ENCODE results near the gene SNAPC1. TPM values are rescaled to one million over a fixed set of nuclear protein-coding genes. Genes with fewer than 3 reads are reported as not detected.

SNAPC1 gene
- total RNA-seq, 2 donors from 2014 or later: 8.8 TPM

DNA sequence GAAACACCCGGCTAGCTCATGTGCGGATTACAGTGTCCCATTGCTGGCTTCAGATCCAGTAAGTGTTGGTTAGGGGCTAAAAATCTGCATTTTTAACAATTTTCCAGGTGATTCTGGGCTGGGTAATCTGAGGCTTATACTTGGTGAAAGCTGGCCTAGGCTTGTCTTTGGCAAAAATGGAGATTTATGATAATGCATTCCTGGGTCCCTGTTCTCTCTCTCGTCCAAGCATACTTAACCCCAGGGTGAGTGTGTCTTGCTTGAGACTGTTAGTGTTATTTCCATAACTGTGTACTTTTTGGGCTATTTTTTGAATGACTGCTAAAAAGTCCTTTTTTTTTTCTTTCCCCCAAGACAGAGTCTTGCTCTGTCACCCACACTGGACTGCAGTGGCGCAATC lies 43.2 kb downstream of the SNAPC1 start:
- no peaks in the 10 kb centered on the region for H3K36me3 Mint-ChIP-seq
- no peak for ATAC-seq
- no peak overlapping the region for H3K27ac Mint-ChIP-seq
- peaks cover 0 to 7% of the 10 kb centered on the region in 2 donors for H3K4me1 Mint-ChIP-seq (ENCODE audit: low read depth in 2 of 2)
- peaks cover 10 to 17% of the 10 kb centered on the region in 2 donors for H3K27me3 Mint-ChIP-seq
- no peaks in the 10 kb centered on the region for H3K9me3 Mint-ChIP-seq
- no peak for DNase-seq (ENCODE audit: low spot score)
- H3K4me3 Mint-ChIP-seq: no peak overlapping the region

DNA sequence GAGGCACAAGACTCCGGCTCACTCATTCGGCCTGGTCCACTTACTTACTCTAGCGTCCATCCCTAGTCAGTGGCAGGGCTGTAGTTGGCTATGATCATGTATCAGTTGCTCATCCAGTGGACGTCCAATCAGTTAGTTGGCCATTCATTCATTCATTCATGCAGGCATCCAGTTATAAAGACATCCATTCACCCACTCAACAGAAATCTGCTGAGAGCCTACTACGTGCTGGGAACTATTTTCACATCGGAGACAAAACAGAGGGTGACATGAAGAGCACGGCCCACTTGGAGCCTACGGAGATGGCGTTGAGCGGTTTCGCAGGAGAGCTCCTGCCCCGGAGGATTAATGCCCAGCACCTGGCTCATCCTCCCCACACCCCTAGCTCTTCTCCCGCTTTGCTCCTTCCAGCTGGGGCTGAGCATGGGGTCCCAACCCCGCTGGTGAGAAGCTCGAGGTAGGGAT lies 49.7 kb downstream of the SNAPC1 start:
- H3K4me3 Mint-ChIP-seq: peak overlapping the region; percentile 65
- no peak for DNase-seq (ENCODE audit: low spot score)
- ATAC-seq: no peak
- no peaks in the 10 kb centered on the region for H3K36me3 Mint-ChIP-seq
- peaks cover 5 to 10% of the 10 kb centered on the region in 2 donors for H3K4me1 Mint-ChIP-seq (ENCODE audit: low read depth in 2 of 2)
- peaks cover 43 to 44% of the 10 kb centered on the region in 2 donors for H3K27me3 Mint-ChIP-seq
- no peak overlapping the region for H3K27ac Mint-ChIP-seq
- no peaks in the 10 kb centered on the region for H3K9me3 Mint-ChIP-seq

DNA sequence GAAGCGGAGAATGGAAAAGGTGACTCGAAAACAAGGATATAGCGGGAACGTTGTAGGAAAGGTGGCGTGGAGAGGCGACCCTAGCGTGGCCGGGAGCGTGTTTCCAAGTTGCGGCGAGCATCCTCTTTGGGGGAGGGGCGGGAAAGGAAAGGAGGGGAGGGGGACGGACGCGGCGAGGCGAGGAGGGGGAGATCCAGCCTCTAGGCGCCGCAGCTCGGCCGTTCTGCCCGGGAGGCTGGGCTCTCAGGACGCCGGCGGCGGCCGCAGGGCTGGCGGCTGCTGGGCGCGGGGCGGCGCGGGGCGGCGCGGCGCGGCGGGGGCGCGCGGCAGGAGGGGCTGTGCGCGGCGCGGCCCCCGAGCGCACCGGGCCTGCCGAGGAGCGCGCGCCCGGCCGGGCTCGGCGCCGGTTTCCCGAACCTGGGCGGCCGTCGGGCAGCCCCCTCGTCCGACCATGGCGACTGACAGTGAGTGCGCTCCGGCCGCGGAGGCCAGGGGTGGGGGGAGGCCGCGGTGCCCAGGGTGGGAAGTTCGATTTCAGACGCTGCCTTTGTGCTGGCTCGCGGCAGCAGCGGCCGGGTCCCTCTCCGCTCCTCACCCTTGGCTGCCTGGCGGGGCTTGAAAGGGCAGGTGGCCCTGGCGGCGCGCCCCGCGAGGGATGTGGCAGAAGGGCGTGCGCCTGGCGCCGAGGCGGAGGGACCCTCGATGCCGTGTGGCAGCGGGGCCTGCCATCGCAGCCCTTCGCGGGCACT lies 50.3 kb downstream of the SNAPC1 start, which contains the start of gene SYT16:
SYT16 (plus strand) TSS at position 357 of the 749 bp plus-strand sequence.
- Mint-ChIP-seq H3K27ac (no peak within 1 kb of the TSS), H3K36me3 (no peaks in the 10 kb centered on the region), H3K27me3 (peaks cover 45 to 49% of the 10 kb centered on the region in 2 donors), H3K4me1 (ENCODE audit: low read depth in 2 of 2) (peaks cover 5 to 10% of the 10 kb centered on the region in 2 donors), H3K4me3 (peak within 1 kb of the TSS; percentile 65), H3K9me3 (no peaks in the 10 kb centered on the region)
- no peak for DNase-seq (ENCODE audit: low spot score)
- ATAC-seq: peak in 1 of 2 donors; percentile 43

DNA sequence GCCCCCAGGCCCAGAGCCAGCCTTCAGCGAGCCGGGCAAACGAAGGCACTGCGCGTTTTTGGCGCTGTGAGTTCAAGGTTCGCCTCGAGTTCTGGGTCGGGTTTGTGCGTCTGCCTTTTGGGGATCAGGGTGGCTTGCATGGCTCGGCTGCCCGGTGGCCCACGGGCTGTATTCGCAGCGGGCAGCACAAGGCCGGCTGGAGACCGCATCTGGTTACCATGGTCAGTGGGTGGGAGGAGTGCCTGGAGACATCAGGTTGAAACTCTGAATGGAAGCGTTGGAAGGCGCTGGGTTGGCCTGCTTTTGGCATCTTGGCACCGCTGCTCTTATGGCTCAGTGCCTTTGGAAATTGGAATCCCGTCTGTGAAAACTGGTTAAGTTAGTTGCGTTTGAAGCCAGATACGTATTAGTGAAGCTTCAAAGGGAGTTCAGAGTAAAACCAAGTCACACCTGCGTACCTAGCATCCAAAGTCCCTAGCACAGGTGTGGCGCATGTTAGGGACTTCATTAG lies 50.9 kb downstream of the SNAPC1 start:
- Mint-ChIP-seq H3K27me3 (peaks cover 44 to 55% of the 10 kb centered on the region in 2 donors), H3K36me3 (no peaks in the 10 kb centered on the region), H3K4me3 (no peak overlapping the region), H3K27ac (no peak overlapping the region), H3K9me3 (no peaks in the 10 kb centered on the region), H3K4me1 (ENCODE audit: low read depth in 2 of 2) (peaks cover 5 to 10% of the 10 kb centered on the region in 2 donors)
- ATAC-seq (no peak), DNase-seq (ENCODE audit: low spot score) (no peak)

DNA sequence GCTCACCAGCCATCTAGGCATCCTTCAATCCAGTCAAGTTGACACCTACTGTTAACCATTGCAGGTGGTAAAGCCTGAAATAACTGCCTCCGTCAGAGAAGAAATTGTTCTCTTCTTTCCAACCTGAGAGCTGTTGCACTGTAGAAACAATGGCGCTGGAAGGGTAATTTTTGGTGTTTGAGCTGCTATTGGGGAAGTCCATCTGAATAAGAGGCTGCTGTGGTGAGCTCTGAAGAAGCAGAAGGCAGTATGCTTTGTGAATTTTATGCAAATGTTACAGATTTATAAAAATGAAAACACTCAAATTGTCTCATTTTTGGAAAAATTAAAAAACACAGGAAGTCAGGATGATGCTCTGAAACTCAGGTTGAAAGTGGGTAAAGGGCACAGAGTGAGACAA lies 60.2 kb downstream of the SNAPC1 start:
- no peaks in the 10 kb centered on the region for H3K9me3 Mint-ChIP-seq
- no peak overlapping the region for H3K27ac Mint-ChIP-seq
- ATAC-seq: no peak
- H3K27me3 Mint-ChIP-seq: peaks cover 20% of the 10 kb centered on the region in 2 donors
- DNase-seq (ENCODE audit: low spot score): no peak
- no peaks in the 10 kb centered on the region for H3K4me1 Mint-ChIP-seq (ENCODE audit: low read depth in 2 of 2)
- no peak overlapping the region for H3K4me3 Mint-ChIP-seq
- no peaks in the 10 kb centered on the region for H3K36me3 Mint-ChIP-seq

DNA sequence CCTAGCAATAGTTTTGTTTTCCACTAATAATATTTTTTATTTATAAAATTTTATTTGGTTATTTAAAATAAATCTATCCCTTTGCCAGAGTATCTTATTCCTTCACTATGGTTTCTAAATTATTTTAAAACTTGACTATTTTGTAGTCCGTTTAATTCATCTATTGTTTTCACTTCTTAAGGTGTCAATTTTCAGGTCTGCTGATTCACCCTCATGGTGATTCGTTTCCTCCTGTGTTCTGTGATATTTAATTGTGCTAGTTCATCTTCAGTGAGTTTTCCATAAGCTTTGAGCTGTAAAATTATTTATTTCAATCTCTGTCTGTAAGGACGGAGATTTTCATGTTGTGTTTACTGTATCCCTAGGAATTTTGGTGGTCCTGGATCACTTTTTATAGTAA lies 70.6 kb downstream of the SNAPC1 start:
- H3K27ac Mint-ChIP-seq: no peak overlapping the region
- no peak for ATAC-seq

DNA sequence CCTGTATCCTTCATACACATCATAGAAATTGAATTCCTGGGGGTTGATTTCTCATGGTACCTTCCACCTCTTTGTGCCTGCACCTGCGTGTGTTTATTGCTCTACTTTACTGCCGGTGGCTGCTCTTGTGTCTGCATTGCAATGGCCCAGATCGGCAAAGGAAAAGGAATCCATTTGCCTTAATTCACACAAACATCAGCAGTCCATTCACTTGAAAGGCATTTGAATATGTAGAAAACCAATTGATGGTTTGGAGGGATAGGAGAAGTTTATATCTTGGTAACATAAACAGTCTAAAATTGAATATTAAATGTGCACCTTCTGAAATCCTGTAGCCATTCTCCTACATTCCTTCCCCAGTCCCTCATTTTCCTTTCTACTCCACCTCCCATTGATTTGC lies 74.0 kb downstream of the SNAPC1 start:
- Mint-ChIP-seq H3K4me3 (no peak overlapping the region), H3K9me3 (no peaks in the 10 kb centered on the region), H3K4me1 (ENCODE audit: low read depth in 2 of 2) (peaks cover 9 to 26% of the 10 kb centered on the region in 2 donors), H3K36me3 (no peaks in the 10 kb centered on the region), H3K27ac (peak overlapping the region in 1 of 2 donors; percentile 58), H3K27me3 (peaks cover 21 to 28% of the 10 kb centered on the region in 2 donors)
- DNase-seq (ENCODE audit: low spot score) (no peak), ATAC-seq (no peak)

More for the DNA sequence above, 70.6 kb downstream of the SNAPC1 start:
- Mint-ChIP-seq H3K4me3 (no peak overlapping the region), H3K9me3 (no peaks in the 10 kb centered on the region), H3K36me3 (no peaks in the 10 kb centered on the region), H3K27me3 (peaks cover 10 to 16% of the 10 kb centered on the region in 2 donors), H3K4me1 (ENCODE audit: low read depth in 2 of 2) (peaks cover 3 to 7% of the 10 kb centered on the region in 2 donors)
- DNase-seq (ENCODE audit: low spot score): no peak

DNA sequence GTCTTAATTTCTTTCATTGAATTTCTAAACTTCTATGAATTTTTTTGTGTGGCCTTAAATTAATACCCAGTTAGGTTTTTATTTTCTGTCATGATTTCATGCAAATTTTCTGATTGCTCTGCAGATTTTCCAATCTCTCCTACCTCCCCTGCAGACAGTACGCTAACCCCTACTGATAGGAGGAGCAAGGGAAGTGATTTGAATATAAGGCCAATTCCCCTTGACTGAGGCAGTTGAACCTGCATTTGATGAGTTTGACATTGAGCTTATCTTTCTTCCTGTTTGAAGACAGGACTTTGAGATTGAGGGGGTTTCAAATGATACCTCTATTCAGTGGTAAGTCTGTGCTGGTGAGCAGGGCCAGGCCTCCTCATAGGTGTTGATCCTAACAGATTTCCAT lies 74.6 kb downstream of the SNAPC1 start:
- no peak overlapping the region for H3K4me3 Mint-ChIP-seq
- DNase-seq (ENCODE audit: low spot score): no peak
- ATAC-seq: no peak
- H3K27ac Mint-ChIP-seq: peak overlapping the region in 1 of 2 donors; percentile 58
- no peaks in the 10 kb centered on the region for H3K36me3 Mint-ChIP-seq
- H3K9me3 Mint-ChIP-seq: no peaks in the 10 kb centered on the region
- H3K4me1 Mint-ChIP-seq (ENCODE audit: low read depth in 2 of 2): peaks cover 9 to 26% of the 10 kb centered on the region in 2 donors
- H3K27me3 Mint-ChIP-seq: peaks cover 16 to 22% of the 10 kb centered on the region in 2 donors

DNA sequence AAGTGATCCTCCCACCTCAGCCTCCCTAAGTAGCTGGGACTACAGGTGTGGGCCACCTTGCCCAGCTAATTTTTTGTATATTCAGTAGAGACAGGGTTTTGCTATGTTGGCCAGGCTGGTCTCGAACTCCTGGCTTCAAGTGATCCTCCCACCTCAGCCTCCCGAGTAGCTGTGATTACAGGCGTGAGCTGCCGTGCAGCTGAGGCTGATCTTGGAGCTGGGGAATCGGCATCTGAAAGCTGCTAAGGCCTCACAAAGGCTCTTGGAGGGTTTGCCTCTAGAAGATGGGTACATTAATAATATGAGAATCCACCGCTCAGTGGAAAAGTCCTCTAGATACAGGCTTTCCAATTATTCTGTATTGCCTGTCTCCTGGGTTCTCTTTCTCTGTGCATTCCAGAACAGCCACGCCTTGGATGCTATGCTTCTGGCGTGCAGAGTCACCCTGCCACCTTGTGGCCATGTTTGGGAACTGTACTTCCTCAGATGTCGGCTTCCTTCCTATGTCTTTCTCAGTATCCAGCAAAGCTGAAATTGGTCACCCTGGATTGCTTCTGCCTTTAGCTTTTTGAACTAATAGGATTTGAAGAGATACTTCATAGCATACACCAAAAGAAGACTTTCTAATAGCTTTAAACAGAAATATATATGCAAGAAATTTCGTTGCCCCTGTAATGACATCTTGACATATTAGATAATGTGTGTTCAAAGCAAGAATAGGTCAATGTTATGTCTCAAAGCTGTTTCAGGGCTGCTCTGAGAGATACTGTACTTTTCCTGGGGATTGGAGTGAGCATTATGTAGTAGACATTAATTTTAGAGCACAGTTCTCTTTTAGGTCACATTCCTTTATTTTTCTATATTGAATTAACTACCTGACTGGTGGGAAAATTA lies 75.4 kb downstream of the SNAPC1 start:
- Mint-ChIP-seq H3K36me3 (no peaks in the 10 kb centered on the region), H3K9me3 (no peaks in the 10 kb centered on the region), H3K27me3 (peaks cover 15 to 19% of the 10 kb centered on the region in 2 donors), H3K4me3 (no peak overlapping the region), H3K27ac (peak overlapping the region in 1 of 2 donors; percentile 58), H3K4me1 (ENCODE audit: low read depth in 2 of 2) (peaks cover 9 to 26% of the 10 kb centered on the region in 2 donors)
- DNase-seq (ENCODE audit: low spot score) (peak; percentile 81), ATAC-seq (peak; percentile 85 to 89)

DNA sequence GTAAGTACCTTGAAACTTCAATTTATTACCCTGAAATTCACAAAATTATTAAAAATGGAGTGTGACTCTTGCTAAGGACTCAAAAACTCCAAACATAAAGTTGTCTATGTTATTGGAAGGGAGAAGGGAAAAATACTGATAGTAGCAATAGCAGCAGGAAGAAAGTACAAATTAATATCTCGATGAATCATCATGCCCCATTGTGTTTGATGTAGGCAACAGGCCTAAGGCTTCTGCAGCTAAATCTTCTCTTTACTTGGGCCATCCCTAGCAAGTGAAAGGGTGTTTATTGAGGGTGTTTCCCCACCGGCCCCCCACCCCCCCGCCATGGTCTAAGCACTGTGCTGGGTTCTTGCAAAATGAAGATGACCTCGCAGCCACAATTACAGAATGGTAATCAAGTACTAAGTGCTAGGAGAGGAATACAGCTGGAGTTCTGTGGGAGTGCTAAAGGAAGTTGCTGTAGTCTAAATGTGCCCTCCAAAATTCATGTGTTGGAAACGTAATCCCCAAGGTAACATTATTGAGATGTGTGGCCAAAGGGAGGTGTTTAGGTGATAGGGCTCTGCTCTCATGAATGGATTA lies 76.5 kb downstream of the SNAPC1 start:
- H3K9me3 Mint-ChIP-seq: no peaks in the 10 kb centered on the region
- DNase-seq (ENCODE audit: low spot score) (no peak), ATAC-seq (no peak)
- peaks cover 20 to 25% of the 10 kb centered on the region in 2 donors for H3K27me3 Mint-ChIP-seq
- no peaks in the 10 kb centered on the region for H3K36me3 Mint-ChIP-seq
- no peak overlapping the region for H3K4me3 Mint-ChIP-seq
- H3K27ac Mint-ChIP-seq: peak overlapping the region in 1 of 2 donors; percentile 66
- H3K4me1 Mint-ChIP-seq (ENCODE audit: low read depth in 2 of 2): peaks cover 9 to 26% of the 10 kb centered on the region in 2 donors

DNA sequence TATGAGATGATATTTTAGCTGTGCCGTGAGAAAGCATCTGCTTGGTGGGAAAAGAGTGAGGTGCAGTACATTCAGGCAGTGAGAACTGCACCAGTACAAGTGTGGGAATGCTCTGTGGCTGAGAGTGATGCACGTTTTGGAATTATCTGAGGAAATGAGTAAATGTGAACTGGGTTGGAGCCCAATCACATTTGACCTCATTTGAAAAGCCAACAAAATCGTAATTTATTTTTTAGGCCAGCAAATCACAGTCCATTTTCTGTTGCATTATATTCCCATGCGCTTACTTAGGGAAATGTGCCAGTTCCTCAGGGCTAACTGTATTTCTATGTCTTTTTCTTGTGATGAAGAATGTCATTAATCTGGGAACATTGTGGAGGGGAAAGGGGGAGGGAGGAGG lies 77.3 kb downstream of the SNAPC1 start:
- no peak for ATAC-seq
- H3K27ac Mint-ChIP-seq: peak overlapping the region in 1 of 2 donors; percentile 66
- peaks cover 20 to 30% of the 10 kb centered on the region in 2 donors for H3K27me3 Mint-ChIP-seq

DNA sequence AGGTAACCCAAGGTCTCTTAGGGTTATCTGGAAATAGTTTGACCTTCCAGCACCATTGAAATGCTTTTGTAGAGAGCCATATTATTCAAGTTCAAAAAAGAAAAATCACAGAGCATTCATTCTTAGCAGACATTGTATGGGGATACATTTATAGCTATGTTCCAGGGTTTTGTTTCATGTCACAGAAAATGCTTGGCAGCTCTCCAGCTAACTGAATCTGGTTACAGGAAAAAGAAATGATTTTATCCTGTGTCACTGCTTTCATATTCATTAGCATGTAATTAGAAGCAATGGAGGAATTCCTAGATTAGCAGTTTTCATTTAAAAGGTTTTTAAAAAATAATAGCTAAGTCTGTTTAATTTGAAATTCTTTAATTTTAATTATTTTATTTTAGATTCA lies 78.9 kb downstream of the SNAPC1 start:
- no peak for DNase-seq (ENCODE audit: low spot score)
- Mint-ChIP-seq H3K27me3 (peaks cover 22 to 34% of the 10 kb centered on the region in 2 donors), H3K4me3 (no peak overlapping the region), H3K36me3 (no peaks in the 10 kb centered on the region), H3K27ac (no peak overlapping the region), H3K4me1 (ENCODE audit: low read depth in 2 of 2) (peaks cover 9 to 26% of the 10 kb centered on the region in 2 donors), H3K9me3 (no peaks in the 10 kb centered on the region)
- no peak for ATAC-seq

More for the DNA sequence above, 77.3 kb downstream of the SNAPC1 start:
- Mint-ChIP-seq H3K9me3 (no peaks in the 10 kb centered on the region), H3K4me3 (no peak overlapping the region), H3K4me1 (ENCODE audit: low read depth in 2 of 2) (peaks cover 9 to 26% of the 10 kb centered on the region in 2 donors), H3K36me3 (no peaks in the 10 kb centered on the region)
- DNase-seq (ENCODE audit: low spot score): no peak

Measured in natural killer cell treated with Interleukin-12 subunit alpha and Interleukin-12 subunit beta and Interleukin-15 and Interleukin-18, amount 100 ng/mL, for 72 hours (primary cell).